SK-N-SH treated with all-trans-retinoic acid at 6 μM for 48 hours (cell line): ENCODE measurements around the gene KLK4.

Experiments used
- ATAC-seq: fragments of 200-7000 bp; cut with Tn5 transposase; 3 replicates; pipeline ENCODE4 v1.9.1; 2020; ENCODE audit warnings: mild to moderate bottlenecking, moderate library complexity
- ARNTL ChIP-seq: fragments of 450-650 bp; formaldehyde crosslinking; IDR thresholded peaks from 2 replicates; pipeline ENCODE4 v1.5.0; 2020; ENCODE audit warnings: low read depth, mild to moderate bottlenecking, moderate library complexity, borderline replicate concordance
- BACH2 ChIP-seq: fragments of 250-450 bp; sonication (Bioruptor Pico); IDR thresholded peaks from 2 replicates; pipeline ENCODE4 v1.9.0; 2021; ENCODE audit warnings: mild to moderate bottlenecking, borderline replicate concordance
- CREB5 ChIP-seq: fragments of 250-450 bp; sonication (Bioruptor Pico); IDR thresholded peaks from 2 replicates; pipeline ENCODE4 v1.5.1; 2020; ENCODE audit warnings: low read depth, mild to moderate bottlenecking, moderate library complexity
- CSDC2 ChIP-seq: fragments of 250-450 bp; sonication (Bioruptor Pico); IDR thresholded peaks from 2 replicates; pipeline ENCODE4 v1.5.0; 2020; ENCODE audit warnings: mild to moderate bottlenecking, moderate library complexity
- CSRNP3 ChIP-seq: fragments of 250-450 bp; sonication (Bioruptor Pico); IDR thresholded peaks from 2 replicates; pipeline ENCODE4 v1.5.1; 2021; ENCODE audit warnings: mild to moderate bottlenecking, moderate library complexity
- ESRRG ChIP-seq: fragments of 250-450 bp; sonication (Bioruptor Pico); IDR thresholded peaks from 2 replicates; pipeline ENCODE4 v1.6.1; 2021; ENCODE audit warnings: mild to moderate bottlenecking
- GLIS3 ChIP-seq: fragments of 250-450 bp; sonication (Bioruptor Pico); IDR thresholded peaks from 2 replicates; pipeline ENCODE4 v1.5.0; 2020; ENCODE audit warnings: mild to moderate bottlenecking, moderate library complexity
- ISL1 ChIP-seq: fragments of 250-450 bp; sonication (Bioruptor Pico); IDR thresholded peaks from 2 replicates; pipeline ENCODE4 v2.1.2; 2022; ENCODE audit warnings: mild to moderate bottlenecking, moderate library complexity
- POU6F1 ChIP-seq: fragments of 250-450 bp; sonication (Bioruptor Pico); IDR thresholded peaks from 2 replicates; pipeline ENCODE4 v1.8.0; 2021; ENCODE audit warnings: low read depth, mild to moderate bottlenecking, moderate library complexity, borderline replicate concordance
- PPARA ChIP-seq: fragments of 250-450 bp; sonication (Bioruptor Pico); IDR thresholded peaks from 2 replicates; pipeline ENCODE4 v1.5.0; 2020; ENCODE audit warnings: mild to moderate bottlenecking, borderline replicate concordance
- SNAI2 ChIP-seq: fragments of 250-450 bp; sonication (Bioruptor Pico); IDR thresholded peaks from 2 replicates; pipeline ENCODE4 v1.5.0; 2020; ENCODE audit warnings: mild to moderate bottlenecking, moderate library complexity
- TOX ChIP-seq: fragments of 250-450 bp; sonication (Bioruptor Pico); IDR thresholded peaks from 2 replicates; pipeline ENCODE4 v1.8.0; 2021; ENCODE audit warnings: mild to moderate bottlenecking, moderate library complexity, borderline replicate concordance
- TSHZ2 ChIP-seq: fragments of 250-450 bp; sonication (Bioruptor Pico); IDR thresholded peaks from 2 replicates; pipeline ENCODE4 v1.5.0; 2020; ENCODE audit warnings: mild to moderate bottlenecking, moderate library complexity
- ZC3H10 ChIP-seq: fragments of 250-450 bp; sonication (Bioruptor Pico); IDR thresholded peaks from 2 replicates; pipeline ENCODE4 v1.5.1; 2021; ENCODE audit warnings: mild to moderate bottlenecking, moderate library complexity
- ZFP3 ChIP-seq: fragments of 250-450 bp; sonication (Bioruptor Pico); IDR thresholded peaks from 2 replicates; pipeline ENCODE4 v1.5.0; 2020; ENCODE audit warnings: mild to moderate bottlenecking, moderate library complexity
- ZFP30 ChIP-seq: fragments of 450-650 bp; formaldehyde crosslinking; IDR thresholded peaks from 2 replicates; pipeline ENCODE4 v1.5.0; 2022; ENCODE audit warnings: mild to moderate bottlenecking, moderate library complexity
- ZNF565 ChIP-seq: fragments of 450-650 bp; formaldehyde crosslinking; conservative IDR thresholded peaks from 2 replicates; pipeline ENCODE4 v1.5.0; 2020; ENCODE audit warnings: low read depth, mild to moderate bottlenecking, moderate library complexity
- ZNF70 ChIP-seq: fragments of 450-650 bp; formaldehyde crosslinking; IDR thresholded peaks from 2 replicates; pipeline ENCODE4 v1.5.0; 2020; ENCODE audit warnings: mild to moderate bottlenecking, moderate library complexity

Gene KLK4

GRCh38 chr19:50859849-50860248, 51.3 kb downstream of the KLK4 start (continued):
- no peak for TF ChIP-seq TSHZ2 (CRISPR knock-in tag)
- no peak for TF ChIP-seq SNAI2 (CRISPR knock-in tag)

GRCh38 chr19:50858886-50859285, 52.3 kb downstream of the KLK4 start:
- no peak for ATAC-seq
- no peak for TF ChIP-seq ARNTL
- TF ChIP-seq CREB5: no peak
- TF ChIP-seq CSRNP3: no peak
- TF ChIP-seq ZNF565 (CRISPR knock-in tag): no peak
- TF ChIP-seq BACH2 (CRISPR knock-in tag): no peak
- TF ChIP-seq ZC3H10 (CRISPR knock-in tag): no peak
- no peak for TF ChIP-seq POU6F1 (CRISPR knock-in tag)
- TF ChIP-seq ZNF70: no peak
- no peak for TF ChIP-seq CSDC2 (CRISPR knock-in tag)
- no peak for TF ChIP-seq ESRRG (CRISPR knock-in tag)
- TF ChIP-seq ZFP3: no peak
- TF ChIP-seq ZFP30 (CRISPR knock-in tag): no peak
- no peak for TF ChIP-seq GLIS3 (CRISPR knock-in tag)

GRCh38 chr19:50857366-50857765, 53.8 kb downstream of the KLK4 start:
- TF ChIP-seq CREB5 (no peak), PPARA (CRISPR knock-in tag) (no peak), ARNTL (no peak), ZNF565 (CRISPR knock-in tag) (no peak), ZFP30 (CRISPR knock-in tag) (no peak), ISL1 (CRISPR knock-in tag) (no peak), BACH2 (CRISPR knock-in tag) (no peak), TOX (CRISPR knock-in tag) (no peak)
- ATAC-seq: no peak
